GM12892 (cell line): ENCODE results near the gene PHPT1.

Experiments used
- POLR2A ChIP-seq: IDR thresholded peaks from 2 replicates; pipeline ENCODE4 v1.6.1; 2011; ENCODE audit warnings: low read depth, low read length, control low read depth
- POLR2AphosphoS5 ChIP-seq: IDR thresholded peaks from 2 replicates; pipeline ENCODE4 v1.6.1; 2011; ENCODE audit warnings: low read depth, low read length, control low read depth
- TAF1 ChIP-seq: IDR thresholded peaks from 2 replicates; pipeline ENCODE4 v1.6.1; 2011; ENCODE audit warnings: low read depth, mild to moderate bottlenecking, control low read depth, low read length, borderline replicate concordance

DNA sequence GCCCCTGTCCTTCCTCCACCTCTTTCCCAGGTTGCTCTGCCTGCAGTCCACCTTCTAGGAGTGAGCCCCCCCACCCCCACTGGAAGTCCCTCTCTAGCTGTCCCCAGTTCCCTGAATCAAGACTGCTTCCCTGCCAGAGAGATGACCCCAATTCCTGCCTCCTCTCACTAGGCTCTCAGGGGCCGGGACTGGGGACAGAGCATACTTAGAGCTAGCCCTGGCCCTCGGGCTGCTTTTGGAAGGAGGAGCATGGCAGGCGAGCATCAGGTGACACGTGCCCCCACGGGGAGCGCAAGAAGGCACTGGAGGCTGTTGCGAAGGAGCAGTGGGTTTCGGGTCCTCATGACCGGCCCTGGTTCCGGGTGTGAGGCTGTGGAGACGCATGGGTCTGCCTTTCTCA, 46.8 kb downstream of the PHPT1 start:
- TF ChIP-seq POLR2A (no peak), TAF1 (no peak), POLR2AphosphoS5 (no peak)
